WTC11 (cell line): ENCODE results near the gene ALS2CL. TPM values are rescaled to one million over a fixed set of nuclear protein-coding genes. Genes with fewer than 3 reads are reported as not detected.

Experiments used
- ATAC-seq: fragments of 200-7000 bp; cut with Tn5 transposase; 2 replicates; pipeline ENCODE4 v1.10.0; 2021; ENCODE audit warnings: mild to moderate bottlenecking, moderate library complexity
- CTCF ChIA-PET: fragments of 300-600 bp; sonication (Branson Sonifier 250); formaldehyde crosslinking; loops from one replicate; lab custom pipeline; 2021; ENCODE audit warnings: antibody characterized with exemption; lab: Charles Lee
- POLR2A ChIA-PET: fragments of 350-600 bp; sonication (Branson Sonifier 250); formaldehyde crosslinking; loops from one replicate; lab custom pipeline; 2021; ENCODE audit warnings: antibody characterized with exemption; lab: Charles Lee
- DNase-seq: peaks from one replicate; pipeline ENCODE4 v3.0.0; 2021; ENCODE audit warnings: low spot score
- H3K27ac Mint-ChIP-seq: 2 replicates; pipeline ENCODE4 v1.8.0; 2021; ENCODE audit warnings: mixed read lengths
- H3K27me3 Mint-ChIP-seq: 2 replicates; pipeline ENCODE4 v1.8.0; 2021; ENCODE audit warnings: low read depth, mild to moderate bottlenecking, moderate library complexity, mixed read lengths
- H3K36me3 Mint-ChIP-seq: 2 replicates; pipeline ENCODE4 v1.8.0; 2021; ENCODE audit warnings: mixed read lengths
- H3K4me1 Mint-ChIP-seq: 2 replicates; pipeline ENCODE4 v1.8.0; 2022; ENCODE audit warnings: mixed read lengths
- H3K4me3 Mint-ChIP-seq: 2 replicates; pipeline ENCODE4 v1.8.0; 2021; ENCODE audit warnings: mild to moderate bottlenecking, moderate library complexity, mixed read lengths
- H3K9me3 Mint-ChIP-seq: 2 replicates; pipeline ENCODE4 v1.8.0; 2021; ENCODE audit warnings: mixed read lengths
- FOXK1 ChIP-seq: sonication (generic); formaldehyde crosslinking; IDR thresholded peaks from 2 replicates; pipeline ENCODE4 v1.8.0; 2022; ENCODE audit warnings: mild to moderate bottlenecking, moderate library complexity, missing genetic modification reagents
- FOXP1 ChIP-seq: sonication (generic); formaldehyde crosslinking; IDR thresholded peaks from 2 replicates; pipeline ENCODE4 v1.8.0; 2022; ENCODE audit warnings: missing genetic modification reagents, mild to moderate bottlenecking, moderate library complexity, borderline replicate concordance
- GTF2I ChIP-seq: fragments of 250-450 bp; sonication (Bioruptor Pico); conservative IDR thresholded peaks from 2 replicates; pipeline ENCODE4 v1.4.0; 2021; ENCODE audit warnings: mild to moderate bottlenecking
- JAZF1 ChIP-seq: fragments of 250-450 bp; sonication (Bioruptor Pico); IDR thresholded peaks from 2 replicates; pipeline ENCODE4 v1.9.0; 2021; ENCODE audit warnings: moderate library complexity, mild to moderate bottlenecking, inconsistent platforms
- TCF7 ChIP-seq: sonication (generic); formaldehyde crosslinking; IDR thresholded peaks from 2 replicates; pipeline ENCODE4 v1.8.0; 2022; ENCODE audit warnings: mild to moderate bottlenecking, low read depth, missing genetic modification reagents, moderate library complexity
- ZNF138 ChIP-seq: sonication (generic); formaldehyde crosslinking; conservative IDR thresholded peaks from 2 replicates; pipeline ENCODE4 v1.8.1; 2022; ENCODE audit warnings: mild to moderate bottlenecking, moderate library complexity, missing genetic modification reagents
- ZNF232 ChIP-seq: sonication (generic); formaldehyde crosslinking; IDR thresholded peaks from 2 replicates; pipeline ENCODE4 v1.8.0; 2022; ENCODE audit warnings: mild to moderate bottlenecking, missing genetic modification reagents
- ZNF317 ChIP-seq: sonication (generic); formaldehyde crosslinking; IDR thresholded peaks from 2 replicates; pipeline ENCODE4 v1.8.1; 2023; ENCODE audit warnings: low read depth, mild to moderate bottlenecking, moderate library complexity, missing genetic modification reagents, borderline replicate concordance
- ZNF423 ChIP-seq: fragments of 250-450 bp; sonication (Bioruptor Pico); IDR thresholded peaks from 2 replicates; pipeline ENCODE4 v2.1.2; 2022; ENCODE audit warnings: mild to moderate bottlenecking, moderate library complexity
- total RNA-seq: library from RNA; stranded (reverse); gene quantifications from 3 replicates; pipeline ENCODE4 v1.2.3, GENCODE V29; 2021
- TF ChIP-seq, protein P1 (sequence below): sonication (generic); formaldehyde crosslinking; conservative IDR thresholded peaks from 2 replicates; pipeline ENCODE4 v1.8.1; 2023; ENCODE audit warnings: mild to moderate bottlenecking, low read depth, missing genetic modification reagents, moderate library complexity
- TF ChIP-seq, protein P2 (sequence below): fragments of 250-450 bp; sonication (Bioruptor Pico); conservative IDR thresholded peaks from 2 replicates; pipeline ENCODE4 v1.9.0; 2021; ENCODE audit warnings: mild to moderate bottlenecking
- TF ChIP-seq, protein P3 (sequence below): fragments of 250-450 bp; sonication (Bioruptor Pico); IDR thresholded peaks from 2 replicates; pipeline ENCODE4 v1.9.0; 2021; ENCODE audit warnings: mild to moderate bottlenecking, borderline replicate concordance
- TF ChIP-seq, protein P4 (sequence below): sonication (generic); formaldehyde crosslinking; IDR thresholded peaks from 2 replicates; pipeline ENCODE4 v1.8.1; 2022; ENCODE audit warnings: mild to moderate bottlenecking, missing genetic modification reagents, moderate library complexity, borderline replicate concordance
- TF ChIP-seq, protein P5 (sequence below): sonication (generic); formaldehyde crosslinking; IDR thresholded peaks from 2 replicates; pipeline ENCODE4 v1.8.0; 2022; ENCODE audit warnings: missing genetic modification reagents

ALS2CL gene
- total RNA-seq, 1 experiment from 2014 or later, result 12.6 TPM

DNA sequence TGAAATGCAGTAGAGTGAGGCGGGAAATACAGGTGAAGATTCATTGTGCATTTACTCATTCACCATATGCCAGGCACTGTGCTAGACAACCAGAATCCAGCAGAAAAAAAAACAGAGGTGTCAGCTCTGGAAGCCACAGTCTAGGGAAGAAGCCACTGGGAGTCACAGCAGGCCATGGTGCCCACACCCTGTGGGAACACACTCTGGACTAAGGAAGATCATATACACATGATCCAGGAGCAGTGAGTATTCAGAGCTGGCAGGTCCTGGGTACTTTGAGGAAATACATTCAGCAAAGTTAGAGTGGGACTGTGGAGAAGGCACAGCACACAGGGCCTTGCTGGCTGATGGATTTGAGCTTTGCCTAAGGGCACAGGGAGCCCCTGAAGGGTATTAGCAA lies 66.4 kb downstream of the ALS2CL start (continued):
- TF ChIP-seq, protein P1, sequence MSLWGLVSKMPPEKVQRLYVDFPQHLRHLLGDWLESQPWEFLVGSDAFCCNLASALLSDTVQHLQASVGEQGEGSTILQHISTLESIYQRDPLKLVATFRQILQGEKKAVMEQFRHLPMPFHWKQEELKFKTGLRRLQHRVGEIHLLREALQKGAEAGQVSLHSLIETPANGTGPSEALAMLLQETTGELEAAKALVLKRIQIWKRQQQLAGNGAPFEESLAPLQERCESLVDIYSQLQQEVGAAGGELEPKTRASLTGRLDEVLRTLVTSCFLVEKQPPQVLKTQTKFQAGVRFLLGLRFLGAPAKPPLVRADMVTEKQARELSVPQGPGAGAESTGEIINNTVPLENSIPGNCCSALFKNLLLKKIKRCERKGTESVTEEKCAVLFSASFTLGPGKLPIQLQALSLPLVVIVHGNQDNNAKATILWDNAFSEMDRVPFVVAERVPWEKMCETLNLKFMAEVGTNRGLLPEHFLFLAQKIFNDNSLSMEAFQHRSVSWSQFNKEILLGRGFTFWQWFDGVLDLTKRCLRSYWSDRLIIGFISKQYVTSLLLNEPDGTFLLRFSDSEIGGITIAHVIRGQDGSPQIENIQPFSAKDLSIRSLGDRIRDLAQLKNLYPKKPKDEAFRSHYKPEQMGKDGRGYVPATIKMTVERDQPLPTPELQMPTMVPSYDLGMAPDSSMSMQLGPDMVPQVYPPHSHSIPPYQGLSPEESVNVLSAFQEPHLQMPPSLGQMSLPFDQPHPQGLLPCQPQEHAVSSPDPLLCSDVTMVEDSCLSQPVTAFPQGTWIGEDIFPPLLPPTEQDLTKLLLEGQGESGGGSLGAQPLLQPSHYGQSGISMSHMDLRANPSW, result no peak
- TF ChIP-seq FOXK1 (CRISPR knock-in tag), result no peak
- TF ChIP-seq, protein P2, sequence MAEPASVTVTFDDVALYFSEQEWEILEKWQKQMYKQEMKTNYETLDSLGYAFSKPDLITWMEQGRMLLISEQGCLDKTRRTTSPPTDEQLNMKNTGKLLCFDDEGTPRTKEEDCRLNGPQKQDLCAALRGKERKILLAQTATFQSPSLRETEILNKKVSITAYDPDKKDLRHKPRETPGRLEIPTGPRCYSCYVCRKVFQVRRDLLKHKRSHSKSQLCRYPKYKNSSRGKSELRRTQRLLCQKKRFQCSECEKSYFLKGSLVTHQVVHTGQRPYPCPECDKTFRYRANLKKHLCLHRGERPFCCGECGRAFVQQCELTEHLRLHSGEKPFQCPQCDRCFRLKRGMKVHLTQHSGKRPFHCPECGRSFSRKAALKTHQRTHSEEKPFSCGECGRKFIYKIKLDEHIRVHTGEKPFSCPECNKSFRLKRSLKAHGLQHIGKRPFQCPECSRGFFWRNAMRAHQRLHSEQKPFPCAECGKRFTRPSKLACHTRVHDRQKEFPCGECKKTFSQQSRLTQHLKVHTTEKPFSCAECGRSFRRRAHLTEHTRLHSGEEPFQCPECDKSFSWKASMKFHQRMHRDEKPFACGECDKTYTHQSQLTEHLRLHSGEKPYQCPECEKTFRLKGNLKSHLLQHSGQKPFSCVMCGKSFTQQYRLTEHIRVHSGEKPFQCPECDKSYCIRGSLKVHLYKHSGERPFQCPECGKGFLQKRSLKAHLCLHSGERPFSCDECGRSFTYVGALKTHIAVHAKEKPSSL (CRISPR knock-in tag), result no peak
- TF ChIP-seq, protein P3, sequence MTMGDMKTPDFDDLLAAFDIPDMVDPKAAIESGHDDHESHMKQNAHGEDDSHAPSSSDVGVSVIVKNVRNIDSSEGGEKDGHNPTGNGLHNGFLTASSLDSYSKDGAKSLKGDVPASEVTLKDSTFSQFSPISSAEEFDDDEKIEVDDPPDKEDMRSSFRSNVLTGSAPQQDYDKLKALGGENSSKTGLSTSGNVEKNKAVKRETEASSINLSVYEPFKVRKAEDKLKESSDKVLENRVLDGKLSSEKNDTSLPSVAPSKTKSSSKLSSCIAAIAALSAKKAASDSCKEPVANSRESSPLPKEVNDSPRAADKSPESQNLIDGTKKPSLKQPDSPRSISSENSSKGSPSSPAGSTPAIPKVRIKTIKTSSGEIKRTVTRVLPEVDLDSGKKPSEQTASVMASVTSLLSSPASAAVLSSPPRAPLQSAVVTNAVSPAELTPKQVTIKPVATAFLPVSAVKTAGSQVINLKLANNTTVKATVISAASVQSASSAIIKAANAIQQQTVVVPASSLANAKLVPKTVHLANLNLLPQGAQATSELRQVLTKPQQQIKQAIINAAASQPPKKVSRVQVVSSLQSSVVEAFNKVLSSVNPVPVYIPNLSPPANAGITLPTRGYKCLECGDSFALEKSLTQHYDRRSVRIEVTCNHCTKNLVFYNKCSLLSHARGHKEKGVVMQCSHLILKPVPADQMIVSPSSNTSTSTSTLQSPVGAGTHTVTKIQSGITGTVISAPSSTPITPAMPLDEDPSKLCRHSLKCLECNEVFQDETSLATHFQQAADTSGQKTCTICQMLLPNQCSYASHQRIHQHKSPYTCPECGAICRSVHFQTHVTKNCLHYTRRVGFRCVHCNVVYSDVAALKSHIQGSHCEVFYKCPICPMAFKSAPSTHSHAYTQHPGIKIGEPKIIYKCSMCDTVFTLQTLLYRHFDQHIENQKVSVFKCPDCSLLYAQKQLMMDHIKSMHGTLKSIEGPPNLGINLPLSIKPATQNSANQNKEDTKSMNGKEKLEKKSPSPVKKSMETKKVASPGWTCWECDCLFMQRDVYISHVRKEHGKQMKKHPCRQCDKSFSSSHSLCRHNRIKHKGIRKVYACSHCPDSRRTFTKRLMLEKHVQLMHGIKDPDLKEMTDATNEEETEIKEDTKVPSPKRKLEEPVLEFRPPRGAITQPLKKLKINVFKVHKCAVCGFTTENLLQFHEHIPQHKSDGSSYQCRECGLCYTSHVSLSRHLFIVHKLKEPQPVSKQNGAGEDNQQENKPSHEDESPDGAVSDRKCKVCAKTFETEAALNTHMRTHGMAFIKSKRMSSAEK, result no peak
- no peak for TF ChIP-seq GTF2I (CRISPR knock-in tag)
- no peak for TF ChIP-seq ZNF423 (CRISPR knock-in tag)
- TF ChIP-seq, protein P4, sequence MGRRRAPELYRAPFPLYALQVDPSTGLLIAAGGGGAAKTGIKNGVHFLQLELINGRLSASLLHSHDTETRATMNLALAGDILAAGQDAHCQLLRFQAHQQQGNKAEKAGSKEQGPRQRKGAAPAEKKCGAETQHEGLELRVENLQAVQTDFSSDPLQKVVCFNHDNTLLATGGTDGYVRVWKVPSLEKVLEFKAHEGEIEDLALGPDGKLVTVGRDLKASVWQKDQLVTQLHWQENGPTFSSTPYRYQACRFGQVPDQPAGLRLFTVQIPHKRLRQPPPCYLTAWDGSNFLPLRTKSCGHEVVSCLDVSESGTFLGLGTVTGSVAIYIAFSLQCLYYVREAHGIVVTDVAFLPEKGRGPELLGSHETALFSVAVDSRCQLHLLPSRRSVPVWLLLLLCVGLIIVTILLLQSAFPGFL (CRISPR knock-in tag), result no peak
- no peak for TF ChIP-seq TCF7 (CRISPR knock-in tag)

DNA sequence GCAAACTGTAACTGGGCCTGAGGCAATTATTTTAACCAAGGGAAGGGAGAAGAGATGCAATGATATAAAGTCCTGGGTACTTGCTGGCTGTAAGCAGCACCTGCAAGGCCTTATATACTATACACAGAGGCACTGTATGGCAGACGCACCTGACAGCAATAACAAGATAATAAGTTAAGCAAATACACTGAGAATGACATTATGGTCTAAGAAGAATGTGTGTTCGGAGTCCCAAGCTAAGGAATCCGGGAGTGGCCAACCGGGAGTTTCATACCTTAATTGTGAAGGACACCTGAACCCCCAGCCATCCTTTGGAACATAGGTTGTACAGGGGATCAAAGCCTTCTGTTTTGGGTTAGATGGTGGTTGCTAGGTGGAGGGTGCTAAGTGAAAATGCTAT lies 67.4 kb downstream of the ALS2CL start:
- POLR2A ChIA-PET, result no interaction called here
- TF ChIP-seq FOXP1 (no peak), ZNF317 (CRISPR knock-in tag) (no peak), GTF2I (CRISPR knock-in tag) (no peak), JAZF1 (CRISPR knock-in tag) (no peak), ZNF232 (CRISPR knock-in tag) (no peak), ZNF138 (CRISPR knock-in tag) (no peak)
- TF ChIP-seq, protein P5, sequence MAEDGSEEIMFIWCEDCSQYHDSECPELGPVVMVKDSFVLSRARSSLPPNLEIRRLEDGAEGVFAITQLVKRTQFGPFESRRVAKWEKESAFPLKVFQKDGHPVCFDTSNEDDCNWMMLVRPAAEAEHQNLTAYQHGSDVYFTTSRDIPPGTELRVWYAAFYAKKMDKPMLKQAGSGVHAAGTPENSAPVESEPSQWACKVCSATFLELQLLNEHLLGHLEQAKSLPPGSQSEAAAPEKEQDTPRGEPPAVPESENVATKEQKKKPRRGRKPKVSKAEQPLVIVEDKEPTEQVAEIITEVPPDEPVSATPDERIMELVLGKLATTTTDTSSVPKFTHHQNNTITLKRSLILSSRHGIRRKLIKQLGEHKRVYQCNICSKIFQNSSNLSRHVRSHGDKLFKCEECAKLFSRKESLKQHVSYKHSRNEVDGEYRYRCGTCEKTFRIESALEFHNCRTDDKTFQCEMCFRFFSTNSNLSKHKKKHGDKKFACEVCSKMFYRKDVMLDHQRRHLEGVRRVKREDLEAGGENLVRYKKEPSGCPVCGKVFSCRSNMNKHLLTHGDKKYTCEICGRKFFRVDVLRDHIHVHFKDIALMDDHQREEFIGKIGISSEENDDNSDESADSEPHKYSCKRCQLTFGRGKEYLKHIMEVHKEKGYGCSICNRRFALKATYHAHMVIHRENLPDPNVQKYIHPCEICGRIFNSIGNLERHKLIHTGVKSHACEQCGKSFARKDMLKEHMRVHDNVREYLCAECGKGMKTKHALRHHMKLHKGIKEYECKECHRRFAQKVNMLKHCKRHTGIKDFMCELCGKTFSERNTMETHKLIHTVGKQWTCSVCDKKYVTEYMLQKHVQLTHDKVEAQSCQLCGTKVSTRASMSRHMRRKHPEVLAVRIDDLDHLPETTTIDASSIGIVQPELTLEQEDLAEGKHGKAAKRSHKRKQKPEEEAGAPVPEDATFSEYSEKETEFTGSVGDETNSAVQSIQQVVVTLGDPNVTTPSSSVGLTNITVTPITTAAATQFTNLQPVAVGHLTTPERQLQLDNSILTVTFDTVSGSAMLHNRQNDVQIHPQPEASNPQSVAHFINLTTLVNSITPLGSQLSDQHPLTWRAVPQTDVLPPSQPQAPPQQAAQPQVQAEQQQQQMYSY, result no peak
- CTCF ChIA-PET, result interaction anchor here (1.3 kb wide), 1 partner anchor 138 kb away, joined by 4 read pairs; no protein-coding TSS in a partner anchor
- peaks cover 48% of the 10 kb centered on the region for H3K4me1 Mint-ChIP-seq
- DNase-seq (no peak), ATAC-seq (no peak)
- H3K27me3 Mint-ChIP-seq, result no peaks in the 10 kb centered on the region; the same call in 1 of the 2 replicates
- no peak overlapping the region for H3K4me3 Mint-ChIP-seq
- H3K9me3 Mint-ChIP-seq, result no peaks in the 10 kb centered on the region
- H3K36me3 Mint-ChIP-seq, result no peaks in the 10 kb centered on the region
- no peak overlapping the region for H3K27ac Mint-ChIP-seq
